Fibroblast of lung (primary cell): ENCODE measurements around the gene KIRREL3. TPM values are rescaled to one million over a fixed set of nuclear protein-coding genes. Genes with fewer than 3 reads are reported as not detected.

ENCODE experiments used
- DNase-seq, 2 donors: peaks; one replicate each; pipeline versions ENCODE4 v3.0.0 to v3.0.0-alpha.2; 2010; ENCODE audit warnings: low read depth in 2 of 2
- H2AFZ ChIP-seq: 2 replicates; pipeline ENCODE4 v1.5.1; 2012; ENCODE audit warnings: low read length, control low read depth, inconsistent platforms
- H3K27ac ChIP-seq: 2 replicates; pipeline ENCODE4 v1.5.1; 2011; ENCODE audit warnings: low read length, control low read depth; ENCODE audit not compliant: insufficient read depth
- H3K27me3 ChIP-seq: 2 replicates; pipeline ENCODE4 v1.5.1; 2011; ENCODE audit warnings: mild to moderate bottlenecking, low read length; ENCODE audit not compliant: control insufficient read depth, insufficient read depth
- H3K36me3 ChIP-seq: 2 replicates; pipeline ENCODE4 v1.5.1; 2011; ENCODE audit warnings: low read length; ENCODE audit not compliant: control insufficient read depth, insufficient read depth
- H3K4me1 ChIP-seq: 2 replicates; pipeline ENCODE4 v1.5.1; 2011; ENCODE audit warnings: low read length; ENCODE audit not compliant: control insufficient read depth, insufficient read depth; ENCODE audit errors: extremely low read depth
- H3K4me2 ChIP-seq: 2 replicates; pipeline ENCODE4 v1.5.1; 2011; ENCODE audit warnings: low read length, control low read depth; ENCODE audit not compliant: insufficient read depth; ENCODE audit errors: extremely low read depth
- H3K4me3 ChIP-seq, 4 experiments: fragments of 200-600 bp in 1 of 4; sonication (generic) in 1 of 4; replicated peaks in 1 of 4; 2 replicates each; pipeline ENCODE4 v1.5.1; 2011 to 2016; ENCODE audit warnings: low read length in 4 of 4, low read depth in 3 of 4, mild to moderate bottlenecking in 3 of 4, control low read depth in 2 of 4, inconsistent platforms in 1 of 4, mixed read lengths in 1 of 4; ENCODE audit not compliant: insufficient read depth in 1 of 4; ENCODE audit errors: control extremely low read depth in 1 of 4
- H3K79me2 ChIP-seq: 2 replicates; pipeline ENCODE4 v1.5.1; 2012; ENCODE audit warnings: mild to moderate bottlenecking, low read length, inconsistent platforms; ENCODE audit not compliant: control insufficient read depth, insufficient read depth
- H3K9ac ChIP-seq: 2 replicates; pipeline ENCODE4 v1.5.1; 2011; ENCODE audit warnings: mild to moderate bottlenecking, low read length, control low read depth; ENCODE audit not compliant: insufficient read depth
- H3K9me3 ChIP-seq: 2 replicates; pipeline ENCODE4 v1.5.1; 2012; ENCODE audit warnings: low read depth, low read length; ENCODE audit not compliant: control insufficient read depth, insufficient read depth
- H4K20me1 ChIP-seq: 2 replicates; pipeline ENCODE4 v1.5.1; 2011; ENCODE audit warnings: low read length; ENCODE audit not compliant: control insufficient read depth, insufficient read depth; ENCODE audit errors: extremely low read depth
- CTCF ChIP-seq, 2 donors: IDR thresholded peaks in 1 of 2; conservative IDR thresholded peaks in 1 of 2; 1 replicate in 1 of 2; 2 replicates in 1 of 2; pipeline ENCODE4 v1.5.1; 2011 to 2012; ENCODE audit warnings: low read length in 2 of 2, control low read depth in 1 of 2, inconsistent platforms in 1 of 2, low read depth in 1 of 2, mild to moderate bottlenecking in 1 of 2
- EZH2 ChIP-seq: IDR thresholded peaks from 2 replicates; pipeline ENCODE4 v1.5.1; 2012; ENCODE audit warnings: low read length, control low read depth, mild to moderate bottlenecking; ENCODE audit errors: missing control alignments
- polyA plus RNA-seq, 2 donors: library from polyadenylated mRNA; depleted of rRNA in 1 of 2; stranded (reverse) in 1 of 2; unstranded in 1 of 2; fragments of >200 nt; gene quantifications; 2 replicates each; pipeline ENCODE4 v1.2.1, GENCODE V29; 2011 to 2012; ENCODE audit warnings: missing spikeins in 1 of 2
- total RNA-seq: library from RNA; depleted of rRNA; stranded (reverse); fragments of >200 nt; gene quantifications from 2 replicates; pipeline ENCODE4 v1.2.1, GENCODE V29; 2014

Gene KIRREL3
- total and polyA plus RNA-seq, 2 donors (not counting 1 experiment from before 2014, with no cell fraction given), result 2.8 to 6.1 TPM

- H3K27ac ChIP-seq, result no peak overlapping the region
- H3K4me2 ChIP-seq, result no peak overlapping the region
- H3K4me3 ChIP-seq, result no peak overlapping the region
- no peaks in the 10 kb centered on the region for H4K20me1 ChIP-seq
- H3K9ac ChIP-seq, result no peak overlapping the region
- TF ChIP-seq CTCF (conservative IDR thresholded peaks at IDR 0.05 in 1 of 2, IDR thresholded peaks at IDR 0.05 in 1 of 2; ENCODE audit: low read depth in 1 of 2, low read length in 2 of 2), result no peak
- no peak for TF ChIP-seq EZH2
- no peak for DNase-seq
- no peaks in the 10 kb centered on the region for H3K36me3 ChIP-seq
- H3K79me2 ChIP-seq, result no peaks in the 10 kb centered on the region
- no peak overlapping the region for H2AFZ ChIP-seq
- no peaks in the 10 kb centered on the region for H3K27me3 ChIP-seq
- no peaks in the 10 kb centered on the region for H3K4me1 ChIP-seq
- no peaks in the 10 kb centered on the region for H3K9me3 ChIP-seq
Measured at GRCh38 chr11:126529037-126529436, 471.5 kb downstream of the KIRREL3 start.

DNA sequence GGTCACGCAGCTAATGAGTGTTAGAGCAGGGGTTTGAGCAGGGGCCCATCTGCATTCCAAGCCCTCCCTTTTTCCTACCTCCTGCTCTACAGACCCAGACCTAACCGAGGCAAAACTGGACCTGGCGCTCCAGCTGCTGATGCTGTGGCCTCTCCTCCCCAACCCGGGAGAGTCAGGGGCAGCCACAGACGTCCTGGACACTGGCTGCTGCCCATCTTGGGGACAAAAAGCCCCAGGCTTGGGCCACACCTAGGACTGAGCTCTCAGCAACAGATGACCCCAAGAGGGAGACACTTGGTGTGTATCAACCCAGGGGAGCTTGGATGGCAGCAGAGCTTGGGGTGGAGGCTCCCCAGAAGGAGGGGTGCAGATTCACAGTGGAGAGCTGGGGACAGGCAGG lies 472.5 kb downstream of the KIRREL3 start:
- no peak for DNase-seq
- H2AFZ ChIP-seq, result no peak overlapping the region
- H4K20me1 ChIP-seq, result no peaks in the 10 kb centered on the region
- H3K4me2 ChIP-seq, result no peak overlapping the region
- H3K4me3 ChIP-seq, result no peak overlapping the region
- no peaks in the 10 kb centered on the region for H3K36me3 ChIP-seq
- no peak overlapping the region for H3K9ac ChIP-seq
- H3K9me3 ChIP-seq, result no peaks in the 10 kb centered on the region
- TF ChIP-seq CTCF (conservative IDR thresholded peaks at IDR 0.05 in 1 of 2, IDR thresholded peaks at IDR 0.05 in 1 of 2; ENCODE audit: low read depth in 1 of 2, low read length in 2 of 2), result no peak
- TF ChIP-seq EZH2, result no peak
- no peaks in the 10 kb centered on the region for H3K4me1 ChIP-seq
- H3K27me3 ChIP-seq, result no peaks in the 10 kb centered on the region
- H3K79me2 ChIP-seq, result no peaks in the 10 kb centered on the region
- H3K27ac ChIP-seq, result no peak overlapping the region

DNA sequence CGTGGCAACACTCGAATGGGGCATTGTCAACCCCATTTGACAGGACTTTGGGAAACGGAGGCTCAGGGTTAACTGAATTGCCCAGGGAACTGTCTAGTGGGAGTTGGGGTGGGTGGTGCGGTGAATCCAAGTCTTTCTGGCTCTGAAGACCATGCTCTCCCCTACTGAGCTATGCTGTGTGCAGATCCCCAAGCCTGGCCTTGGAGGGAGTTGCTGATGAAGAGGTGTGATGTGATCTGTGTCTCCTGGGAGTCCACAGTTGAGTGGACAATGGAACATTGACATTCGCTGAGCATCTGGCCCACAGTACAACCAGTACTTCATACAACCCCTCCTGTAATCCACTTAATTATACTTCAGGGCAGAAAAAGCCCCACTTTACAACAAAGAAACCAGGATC lies 472.9 kb downstream of the KIRREL3 start:
- no peaks in the 10 kb centered on the region for H4K20me1 ChIP-seq
- H3K9me3 ChIP-seq, result no peaks in the 10 kb centered on the region
- TF ChIP-seq EZH2, result no peak
- TF ChIP-seq CTCF (conservative IDR thresholded peaks at IDR 0.05 in 1 of 2, IDR thresholded peaks at IDR 0.05 in 1 of 2; ENCODE audit: low read depth in 1 of 2, low read length in 2 of 2), result no peak
- no peak overlapping the region for H3K27ac ChIP-seq
- no peak overlapping the region for H3K9ac ChIP-seq
- no peak for DNase-seq
- H3K4me2 ChIP-seq, result no peak overlapping the region
- no peaks in the 10 kb centered on the region for H3K4me1 ChIP-seq
- no peaks in the 10 kb centered on the region for H3K27me3 ChIP-seq
- no peak overlapping the region for H2AFZ ChIP-seq
- H3K36me3 ChIP-seq, result no peaks in the 10 kb centered on the region
- H3K4me3 ChIP-seq, result no peak overlapping the region
- H3K79me2 ChIP-seq, result no peaks in the 10 kb centered on the region
